ENCODE data around the gene CEP112. TPM values are rescaled to one million over a fixed set of nuclear protein-coding genes. Genes with fewer than 3 reads are reported as not detected.

CEP112 gene
- total and polyA plus RNA-seq, 2 of the 13 experiments (the other 11 are each of a cell fraction or from before 2014, with no cell fraction given): 1.2 to 3.4 TPM

- peak; percentile 55; the same call in 1 of the 2 replicates for TF ChIP-seq SAP130 (CRISPR knock-in tag; IDR thresholded peaks at IDR 0.05; ENCODE audit: low read depth)
- peak; percentile 74; the same call in 1 of the 2 replicates for TF ChIP-seq DNMT3B (CRISPR knock-in tag; conservative IDR thresholded peaks at IDR 0.05)
- peak in 1 of 2 experiments; percentile 94; a peak in 2 of 4 replicates for TF ChIP-seq ATF4 (CRISPR knock-in tag; IDR thresholded peaks at IDR 0.05)
- TF ChIP-seq TFE3 (CRISPR knock-in tag; IDR thresholded peaks at IDR 0.05): peak; percentile 28; the same call in 1 of the 2 replicates
- TF ChIP-seq HMG20A (CRISPR knock-in tag; IDR thresholded peaks at IDR 0.05; ENCODE audit: borderline replicate concordance): peak; percentile 91; the same call in 1 of the 2 replicates
- peak; percentile 86 for TF ChIP-seq GATAD2A (CRISPR knock-in tag; IDR thresholded peaks at IDR 0.05)
- no peak for TF ChIP-seq SNAI1 (CRISPR knock-in tag; IDR thresholded peaks at IDR 0.05; ENCODE audit: borderline replicate concordance)
- TF ChIP-seq ZBTB25 (CRISPR knock-in tag; IDR thresholded peaks at IDR 0.05): 0 out of 2 replicates have a peak, but pooled peaks have one; percentile 54
- TF ChIP-seq TGIF2 (CRISPR knock-in tag; IDR thresholded peaks at IDR 0.05): 0 out of 2 replicates have a peak, but pooled peaks have one; percentile 52
- TF ChIP-seq ZNF878 (CRISPR knock-in tag; IDR thresholded peaks at IDR 0.05): 0 out of 2 replicates have a peak, but pooled peaks have one; percentile 8
- TF ChIP-seq HMGA1 (CRISPR knock-in tag; conservative IDR thresholded peaks at IDR 0.05): no peak
- no peak for TF ChIP-seq PCBP2 (optimal IDR thresholded peaks at IDR 0.05; ENCODE audit: low read depth, low read length, poor library complexity, severe bottlenecking)
- TF ChIP-seq CREM (IDR thresholded peaks at IDR 0.05): peak; percentile 36; the same call in 1 of the 2 replicates
- no peak for TF ChIP-seq CREM (CRISPR knock-in tag; IDR thresholded peaks at IDR 0.05)
- TF ChIP-seq ASH2L (IDR thresholded peaks at IDR 0.05; ENCODE audit: insufficient read length, low read depth, low read length): peak; percentile 30
- TF ChIP-seq POGZ (CRISPR knock-in tag; IDR thresholded peaks at IDR 0.05): no peak
- TF ChIP-seq ERF (CRISPR knock-in tag; IDR thresholded peaks at IDR 0.05): peak; percentile 36; the same call in 1 of the 2 replicates
- TF ChIP-seq ARNT (IDR thresholded peaks at IDR 0.05): no peak
- TF ChIP-seq KMT2B (CRISPR knock-in tag; IDR thresholded peaks at IDR 0.05): no peak
- TF ChIP-seq, protein P1, sequence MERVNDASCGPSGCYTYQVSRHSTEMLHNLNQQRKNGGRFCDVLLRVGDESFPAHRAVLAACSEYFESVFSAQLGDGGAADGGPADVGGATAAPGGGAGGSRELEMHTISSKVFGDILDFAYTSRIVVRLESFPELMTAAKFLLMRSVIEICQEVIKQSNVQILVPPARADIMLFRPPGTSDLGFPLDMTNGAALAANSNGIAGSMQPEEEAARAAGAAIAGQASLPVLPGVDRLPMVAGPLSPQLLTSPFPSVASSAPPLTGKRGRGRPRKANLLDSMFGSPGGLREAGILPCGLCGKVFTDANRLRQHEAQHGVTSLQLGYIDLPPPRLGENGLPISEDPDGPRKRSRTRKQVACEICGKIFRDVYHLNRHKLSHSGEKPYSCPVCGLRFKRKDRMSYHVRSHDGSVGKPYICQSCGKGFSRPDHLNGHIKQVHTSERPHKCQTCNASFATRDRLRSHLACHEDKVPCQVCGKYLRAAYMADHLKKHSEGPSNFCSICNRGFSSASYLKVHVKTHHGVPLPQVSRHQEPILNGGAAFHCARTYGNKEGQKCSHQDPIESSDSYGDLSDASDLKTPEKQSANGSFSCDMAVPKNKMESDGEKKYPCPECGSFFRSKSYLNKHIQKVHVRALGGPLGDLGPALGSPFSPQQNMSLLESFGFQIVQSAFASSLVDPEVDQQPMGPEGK (CRISPR knock-in tag; IDR thresholded peaks at IDR 0.05): no peak
- TF ChIP-seq, protein P2, sequence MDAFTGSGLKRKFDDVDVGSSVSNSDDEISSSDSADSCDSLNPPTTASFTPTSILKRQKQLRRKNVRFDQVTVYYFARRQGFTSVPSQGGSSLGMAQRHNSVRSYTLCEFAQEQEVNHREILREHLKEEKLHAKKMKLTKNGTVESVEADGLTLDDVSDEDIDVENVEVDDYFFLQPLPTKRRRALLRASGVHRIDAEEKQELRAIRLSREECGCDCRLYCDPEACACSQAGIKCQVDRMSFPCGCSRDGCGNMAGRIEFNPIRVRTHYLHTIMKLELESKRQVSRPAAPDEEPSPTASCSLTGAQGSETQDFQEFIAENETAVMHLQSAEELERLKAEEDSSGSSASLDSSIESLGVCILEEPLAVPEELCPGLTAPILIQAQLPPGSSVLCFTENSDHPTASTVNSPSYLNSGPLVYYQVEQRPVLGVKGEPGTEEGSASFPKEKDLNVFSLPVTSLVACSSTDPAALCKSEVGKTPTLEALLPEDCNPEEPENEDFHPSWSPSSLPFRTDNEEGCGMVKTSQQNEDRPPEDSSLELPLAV (CRISPR knock-in tag; conservative IDR thresholded peaks at IDR 0.05; ENCODE audit: low read depth): no peak
- TF ChIP-seq ZNF691 (CRISPR knock-in tag; IDR thresholded peaks at IDR 0.05; ENCODE audit: borderline replicate concordance, low read depth): no peak
- no peak for TF ChIP-seq NRL (CRISPR knock-in tag; IDR thresholded peaks at IDR 0.05; ENCODE audit: borderline replicate concordance)
- TF ChIP-seq ARHGAP35 (CRISPR knock-in tag; IDR thresholded peaks at IDR 0.05; ENCODE audit: borderline replicate concordance): no peak
Measured at GRCh38 chr17:65783845-65784334, 408.0 kb downstream of the CEP112 start (continued).

All from HepG2 (cell line).